Ovary (tissue), 3 donors: ENCODE data around the gene SPR.

Experiments used
- CTCF ChIP-seq, 3 donors: fragments of 450-650 bp in 2 of 3; fragments of 200-600 bp in 1 of 3; IDR thresholded peaks; one replicate each; pipeline versions ENCODE4 v1.5.1 to v1.8.0; 2016 to 2022; ENCODE audit warnings: antibody characterized with exemption in 3 of 3, mild to moderate bottlenecking in 1 of 3
- POLR2A ChIP-seq: fragments of 450-650 bp; IDR thresholded peaks from one replicate; pipeline ENCODE4 v1.6.1; 2017; ENCODE audit warnings: antibody characterized with exemption, mild to moderate bottlenecking, moderate library complexity
- donor health status: DM: no; HTN: no; CAD: no.

GRCh38 chr2:72896446-72896845 is 9.2 kb downstream of the SPR start:
- TF ChIP-seq POLR2A (no peak), CTCF (IDR thresholded peaks at IDR 0.05) (no peak)
